Keratinocyte (primary cell): ENCODE results near the gene G2E3. TPM values are rescaled to one million over a fixed set of nuclear protein-coding genes. Genes with fewer than 3 reads are reported as not detected.

Experiments used
- DNase-seq: peaks from one replicate; pipeline ENCODE4 v3.0.0-alpha.2; 2011; ENCODE audit warnings: low read depth, missing footprints, low spot score
- FAIRE-seq: peaks from 2 replicates; lab custom pipeline; 2011; peaks lifted over from hg19 to GRCh38; lab: Jason Lieb, UNC
- H2AFZ ChIP-seq: 2 replicates; pipeline ENCODE4 v1.6.0; 2012; ENCODE audit warnings: low read length, control low read depth, inconsistent platforms; ENCODE audit not compliant: control insufficient read depth
- H3K27ac ChIP-seq: 2 replicates; pipeline ENCODE4 v1.5.1; 2011; ENCODE audit warnings: low read length; ENCODE audit not compliant: control insufficient read depth, insufficient read depth
- H3K27me3 ChIP-seq: 3 replicates; pipeline ENCODE4 v1.6.0; 2011; ENCODE audit warnings: low read length; ENCODE audit not compliant: control insufficient read depth, insufficient read depth; ENCODE audit errors: extremely low read depth
- H3K36me3 ChIP-seq, 2 experiments: 2 replicates in 1 of 2; 3 replicates in 1 of 2; pipeline ENCODE4 v1.5.1; 2011; ENCODE audit warnings: low read length in 2 of 2, mild to moderate bottlenecking in 1 of 2; ENCODE audit not compliant: control insufficient read depth in 2 of 2, insufficient read depth in 2 of 2; ENCODE audit errors: extremely low read depth in 1 of 2
- H3K4me1 ChIP-seq: 3 replicates; pipeline ENCODE4 v1.5.1; 2011; ENCODE audit warnings: low read length; ENCODE audit not compliant: control insufficient read depth, insufficient read depth; ENCODE audit errors: extremely low read depth
- H3K4me2 ChIP-seq: 3 replicates; pipeline ENCODE4 v1.6.0; 2011; ENCODE audit warnings: low read depth, low read length; ENCODE audit not compliant: control insufficient read depth, insufficient read depth; ENCODE audit errors: extremely low read depth
- H3K4me3 ChIP-seq, 3 experiments: fragments of 200-600 bp in 1 of 3; sonication (generic) in 1 of 3; 2 replicates in 2 of 3; 3 replicates in 1 of 3; pipeline ENCODE4 v1.5.1; 2011 to 2016; ENCODE audit warnings: low read length in 3 of 3, mild to moderate bottlenecking in 3 of 3, control low read depth in 2 of 3, inconsistent platforms in 1 of 3, low read depth in 1 of 3, mixed read lengths in 1 of 3, mixed run types in 1 of 3, moderate library complexity in 1 of 3; ENCODE audit not compliant: control insufficient read depth in 2 of 3, insufficient read depth in 2 of 3; ENCODE audit errors: extremely low read depth in 1 of 3
- H3K79me2 ChIP-seq: 2 replicates; pipeline ENCODE4 v1.6.0; 2012; ENCODE audit warnings: low read length; ENCODE audit not compliant: control insufficient read depth, insufficient read depth
- H3K9ac ChIP-seq: 3 replicates; pipeline ENCODE4 v1.6.0; 2011; ENCODE audit warnings: low read length; ENCODE audit not compliant: control insufficient read depth, insufficient read depth; ENCODE audit errors: extremely low read depth
- H3K9me1 ChIP-seq: 3 replicates; pipeline ENCODE4 v1.6.0; 2011; ENCODE audit warnings: low read length; ENCODE audit not compliant: control insufficient read depth, insufficient read depth; ENCODE audit errors: extremely low read depth
- H3K9me3 ChIP-seq: 2 replicates; pipeline ENCODE4 v1.5.1; 2012; ENCODE audit warnings: low read depth, low read length; ENCODE audit not compliant: control insufficient read depth
- H4K20me1 ChIP-seq: 3 replicates; pipeline ENCODE4 v1.6.0; 2011; ENCODE audit warnings: low read length; ENCODE audit not compliant: control insufficient read depth, insufficient read depth; ENCODE audit errors: extremely low read depth
- EZH2 ChIP-seq: IDR thresholded peaks from one replicate; pipeline ENCODE4 v1.6.1; 2012; ENCODE audit warnings: inconsistent platforms, mild to moderate bottlenecking, low read length, moderate library complexity
- dilution Hi-C: fragments of 300-500 bp; cut with MboI; formaldehyde crosslinking; loops from one replicate; pipeline ENCODE4 v1.7.0; 2020; ENCODE audit warnings: low sequenced_read_pairs; ENCODE audit not compliant: extremely low pct_ligation_motif_present
- polyA plus RNA-seq, 5 experiments: library from polyadenylated mRNA; depleted of rRNA in 3 of 5; stranded (reverse) in 3 of 5; stranded (forward) in 1 of 5; unstranded in 1 of 5; fragments of >200 nt; gene quantifications; 1 replicate in 1 of 5; 2 replicates in 3 of 5; 3 replicates in 1 of 5; pipeline versions ENCODE4 v1.2.1 to v1.2.3, GENCODE V29; 2011 to 2012; ENCODE audit warnings: missing spikeins in 2 of 5, low read depth in 1 of 5, low replicate concordance in 1 of 5
- TF ChIP-seq, protein P1 (sequence below), 3 experiments: IDR thresholded peaks in 1 of 3; conservative IDR thresholded peaks in 1 of 3; optimal IDR thresholded peaks in 1 of 3; 2 replicates in 2 of 3; 3 replicates in 1 of 3; pipeline versions ENCODE3 to v1.5.1; 2011; ENCODE audit warnings: low read length in 3 of 3, mild to moderate bottlenecking in 3 of 3, moderate library complexity in 2 of 3, control low read depth in 1 of 3, inconsistent platforms in 1 of 3; ENCODE audit not compliant: insufficient read depth in 2 of 3; ENCODE audit errors: extremely low read depth in 1 of 3

Gene G2E3
- polyA plus RNA-seq, 1 donor (not counting 4 experiments of a cell fraction or from before 2014, with no cell fraction given), result 24.3 TPM

DNA sequence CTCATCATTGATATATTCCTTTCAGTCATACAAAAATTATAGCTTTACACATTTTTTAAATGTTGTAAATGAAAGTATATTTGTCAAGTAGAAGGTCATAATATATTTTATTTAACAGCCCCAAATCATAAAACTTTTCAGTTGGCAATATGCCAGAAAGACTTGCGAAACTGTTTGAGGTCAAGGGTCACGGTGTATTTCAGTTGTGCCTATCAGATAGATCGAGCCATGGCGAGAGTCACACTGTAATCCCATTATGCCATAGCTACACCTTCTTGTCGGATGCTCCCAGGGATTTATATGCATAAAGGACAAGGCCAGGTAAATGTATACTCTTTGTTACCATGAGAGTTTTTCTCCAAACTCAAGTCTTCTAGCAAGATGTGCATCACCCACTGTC, 26.7 kb upstream of the G2E3 start:
- DNase-seq (no peak), FAIRE-seq (no peak)
- no peak overlapping the region for H3K27ac ChIP-seq
- no peaks in the 10 kb centered on the region for H3K4me1 ChIP-seq
- no peak overlapping the region for H2AFZ ChIP-seq
- no peaks in the 10 kb centered on the region for H3K9me3 ChIP-seq
- no peak overlapping the region for H3K4me2 ChIP-seq
- no peaks in the 10 kb centered on the region for H4K20me1 ChIP-seq
- no peaks in the 10 kb centered on the region for H3K9me1 ChIP-seq
- H3K27me3 ChIP-seq, result no peaks in the 10 kb centered on the region
- no peak overlapping the region for H3K4me3 ChIP-seq
- H3K9ac ChIP-seq, result no peak overlapping the region
- no peaks in the 10 kb centered on the region for H3K79me2 ChIP-seq
- TF ChIP-seq EZH2, result no peak
- TF ChIP-seq, protein P1, sequence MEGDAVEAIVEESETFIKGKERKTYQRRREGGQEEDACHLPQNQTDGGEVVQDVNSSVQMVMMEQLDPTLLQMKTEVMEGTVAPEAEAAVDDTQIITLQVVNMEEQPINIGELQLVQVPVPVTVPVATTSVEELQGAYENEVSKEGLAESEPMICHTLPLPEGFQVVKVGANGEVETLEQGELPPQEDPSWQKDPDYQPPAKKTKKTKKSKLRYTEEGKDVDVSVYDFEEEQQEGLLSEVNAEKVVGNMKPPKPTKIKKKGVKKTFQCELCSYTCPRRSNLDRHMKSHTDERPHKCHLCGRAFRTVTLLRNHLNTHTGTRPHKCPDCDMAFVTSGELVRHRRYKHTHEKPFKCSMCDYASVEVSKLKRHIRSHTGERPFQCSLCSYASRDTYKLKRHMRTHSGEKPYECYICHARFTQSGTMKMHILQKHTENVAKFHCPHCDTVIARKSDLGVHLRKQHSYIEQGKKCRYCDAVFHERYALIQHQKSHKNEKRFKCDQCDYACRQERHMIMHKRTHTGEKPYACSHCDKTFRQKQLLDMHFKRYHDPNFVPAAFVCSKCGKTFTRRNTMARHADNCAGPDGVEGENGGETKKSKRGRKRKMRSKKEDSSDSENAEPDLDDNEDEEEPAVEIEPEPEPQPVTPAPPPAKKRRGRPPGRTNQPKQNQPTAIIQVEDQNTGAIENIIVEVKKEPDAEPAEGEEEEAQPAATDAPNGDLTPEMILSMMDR (optimal IDR thresholded peaks at IDR 0.05 in 1 of 3, IDR thresholded peaks at IDR 0.05 in 1 of 3, conservative IDR thresholded peaks at IDR 0.05 in 1 of 3; ENCODE audit: extremely low read depth in 1 of 3, insufficient read depth in 2 of 3, low read length in 3 of 3), result no peak
- dilution Hi-C loops, result no loop called here
- no peaks in the 10 kb centered on the region for H3K36me3 ChIP-seq

DNA sequence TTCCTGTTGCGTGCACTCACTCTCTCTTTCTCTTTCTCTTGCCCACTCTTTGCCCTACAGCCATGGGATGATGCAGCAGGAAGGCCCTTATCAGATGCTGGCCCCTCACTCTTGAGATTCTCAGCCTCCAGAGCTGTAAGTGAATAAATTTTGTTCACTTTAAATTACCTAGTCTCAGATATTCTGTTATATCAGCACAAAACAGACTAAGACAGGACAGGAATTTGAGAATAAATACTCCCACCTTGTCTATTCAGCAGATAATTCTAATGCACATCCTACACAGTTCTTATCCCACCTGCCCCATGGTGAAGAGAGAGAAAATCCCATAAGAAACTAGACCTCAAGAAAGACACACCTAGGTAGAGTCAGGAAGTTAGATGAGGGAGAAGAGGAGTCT, 25.8 kb upstream of the G2E3 start:
- no peak overlapping the region for H3K4me2 ChIP-seq
- no peaks in the 10 kb centered on the region for H4K20me1 ChIP-seq
- H3K9ac ChIP-seq, result no peak overlapping the region
- no peaks in the 10 kb centered on the region for H3K27me3 ChIP-seq
- H3K36me3 ChIP-seq, result no peaks in the 10 kb centered on the region
- H3K27ac ChIP-seq, result no peak overlapping the region
- TF ChIP-seq, protein P1 (optimal IDR thresholded peaks at IDR 0.05 in 1 of 3, IDR thresholded peaks at IDR 0.05 in 1 of 3, conservative IDR thresholded peaks at IDR 0.05 in 1 of 3; ENCODE audit: extremely low read depth in 1 of 3, insufficient read depth in 2 of 3, low read length in 3 of 3), result no peak
- TF ChIP-seq EZH2, result no peak
- no peaks in the 10 kb centered on the region for H3K4me1 ChIP-seq
- no peak for FAIRE-seq
- dilution Hi-C loops, result no loop called here
- H2AFZ ChIP-seq, result no peak overlapping the region
- H3K9me3 ChIP-seq, result no peaks in the 10 kb centered on the region
- H3K9me1 ChIP-seq, result no peaks in the 10 kb centered on the region
- H3K79me2 ChIP-seq, result no peaks in the 10 kb centered on the region
- H3K4me3 ChIP-seq, result no peak overlapping the region
- DNase-seq, result no peak
